ENCODE data around the gene NFS1.
A peak's percentile ranks its signal among the peaks of the same experiment; 100 is the strongest.
"Not testable (repeated sequence)": the region's sequence is repeated elsewhere in the genome, so short reads cannot be mapped to it uniquely, and the experiment has no call there.

The NFS1 gene

GRCh38 chr20:35729836-35730582, 30.9 kb upstream of the NFS1 start:
- no peak for DNase-seq (ENCODE audit: low read depth)

DNA sequence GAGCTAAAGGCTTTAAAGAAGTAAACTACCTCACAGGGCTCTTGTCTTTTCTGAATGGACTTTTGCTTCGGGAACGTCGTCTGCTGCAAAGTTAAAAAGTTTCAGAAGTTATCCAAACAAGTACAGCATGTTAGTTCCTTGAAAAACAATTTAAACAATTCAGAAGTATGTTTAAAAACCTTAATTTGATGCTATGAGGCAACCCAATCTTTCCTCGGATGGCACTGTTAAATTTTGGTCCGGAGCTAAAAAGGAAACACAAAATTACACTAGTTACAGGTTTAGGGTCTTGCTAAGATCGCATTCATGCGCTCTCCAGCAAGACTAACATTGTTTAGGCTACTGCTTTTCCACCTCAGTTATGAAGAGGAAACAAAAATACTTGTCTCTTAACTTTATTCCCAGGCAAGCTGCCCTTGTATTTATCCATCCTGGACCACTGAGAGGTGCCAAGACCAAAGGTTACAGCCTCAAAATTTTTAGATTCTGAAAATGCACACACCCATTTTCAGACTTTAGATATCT, 30.2 kb upstream of the NFS1 start:
- no peak for DNase-seq (ENCODE audit: low read depth)

GRCh38 chr20:35726842-35727711, 27.9 kb upstream of the NFS1 start:
- no peak for DNase-seq (ENCODE audit: low read depth)

DNA sequence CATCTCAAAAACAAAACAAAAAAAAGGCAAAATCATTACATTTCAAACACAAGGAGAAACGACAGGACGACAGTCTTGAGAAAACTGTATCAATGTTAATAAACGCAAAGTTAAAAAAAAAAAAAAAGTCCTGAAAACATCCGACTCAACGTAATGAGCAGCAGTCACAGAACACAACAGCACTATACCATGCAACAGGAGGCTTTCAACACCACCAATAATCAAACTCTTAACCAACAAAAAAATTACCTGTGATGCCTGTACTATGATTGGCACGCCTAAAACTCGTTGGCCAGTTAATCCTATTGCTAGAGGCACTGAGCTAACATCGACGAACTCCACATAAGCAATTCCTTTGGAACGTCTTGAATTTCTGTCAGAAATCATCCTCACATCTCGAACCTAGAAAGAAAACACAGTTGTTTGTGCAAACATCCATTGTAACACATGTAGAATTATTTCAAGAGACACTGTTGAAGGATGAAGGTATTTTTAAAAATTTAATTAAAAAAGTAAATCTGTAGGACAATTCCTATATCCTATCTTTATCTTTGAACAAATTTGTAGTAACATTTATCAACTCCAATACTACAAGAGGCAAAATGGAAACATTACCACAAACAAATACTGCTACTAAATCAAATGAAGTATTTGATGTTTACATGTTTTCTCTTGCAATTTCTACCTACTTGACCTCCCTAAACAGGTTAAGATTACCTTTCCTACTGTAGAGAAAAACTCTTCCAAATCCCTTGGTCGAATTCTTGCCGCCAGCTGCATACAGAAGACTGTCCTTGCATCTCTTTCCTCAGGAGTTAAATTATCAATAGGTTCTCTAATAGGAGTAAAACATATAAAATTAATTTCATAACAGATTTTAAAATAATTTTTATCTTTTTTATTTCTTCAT, 25.4 kb upstream of the NFS1 start:
- DNase-seq (ENCODE audit: low read depth): no peak

DNA sequence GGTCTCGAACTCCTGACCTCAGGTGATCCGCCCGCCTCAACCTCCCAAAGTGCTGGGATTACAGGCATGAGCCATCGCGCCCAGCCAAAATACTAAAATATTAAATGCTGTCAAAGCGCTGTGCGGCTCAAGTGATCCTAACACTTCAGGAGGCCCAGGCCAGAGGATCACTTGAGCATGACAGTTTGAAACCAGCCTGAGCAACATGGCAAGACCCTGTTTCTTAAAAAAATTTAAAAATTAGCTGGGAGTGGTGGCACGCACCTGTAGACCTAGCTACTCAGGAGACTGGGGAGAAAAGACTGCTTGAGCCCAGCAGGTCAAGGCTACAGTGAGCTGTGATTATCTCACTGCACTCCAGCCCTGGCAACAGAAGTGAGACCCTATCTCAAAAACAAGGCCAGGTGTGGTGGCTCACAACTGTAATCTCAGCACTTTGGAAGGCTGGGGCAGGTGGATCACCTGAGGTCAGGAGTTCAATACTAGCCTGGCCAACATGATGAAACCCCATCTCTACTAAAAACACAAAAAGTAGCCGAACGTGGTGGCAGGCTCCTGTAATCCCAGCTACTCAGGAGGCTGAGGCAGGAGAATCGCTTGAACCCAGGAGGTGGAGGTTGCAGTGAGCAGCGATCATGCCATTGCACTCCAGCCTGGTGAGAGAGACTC, 24.6 kb upstream of the NFS1 start:
- not testable (repeated sequence) for DNase-seq (ENCODE audit: low read depth)

- DNase-seq (ENCODE audit: low read depth): not testable (repeated sequence)
Measured at GRCh38 chr20:35723275-35723639, 24.1 kb upstream of the NFS1 start.

DNA sequence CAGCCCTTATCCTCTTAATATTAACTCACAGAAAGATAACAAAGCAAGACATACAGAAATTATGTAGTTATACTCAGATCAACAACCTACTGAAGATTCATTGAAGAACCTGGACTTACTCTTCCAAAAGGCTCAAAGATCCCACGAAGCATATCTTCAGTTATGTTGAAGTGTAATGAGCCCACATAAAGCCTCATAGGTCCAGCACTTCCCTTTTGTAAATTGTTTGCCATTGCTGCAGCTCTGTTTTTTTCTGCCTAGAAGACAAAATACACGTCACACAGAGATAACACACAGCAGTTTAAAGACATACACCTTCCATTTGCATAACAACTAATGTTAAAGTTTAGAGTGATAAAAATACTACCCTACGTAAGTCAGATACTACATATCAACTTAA, 22.5 kb upstream of the NFS1 start:
- no peak for DNase-seq (ENCODE audit: low read depth)

DNA sequence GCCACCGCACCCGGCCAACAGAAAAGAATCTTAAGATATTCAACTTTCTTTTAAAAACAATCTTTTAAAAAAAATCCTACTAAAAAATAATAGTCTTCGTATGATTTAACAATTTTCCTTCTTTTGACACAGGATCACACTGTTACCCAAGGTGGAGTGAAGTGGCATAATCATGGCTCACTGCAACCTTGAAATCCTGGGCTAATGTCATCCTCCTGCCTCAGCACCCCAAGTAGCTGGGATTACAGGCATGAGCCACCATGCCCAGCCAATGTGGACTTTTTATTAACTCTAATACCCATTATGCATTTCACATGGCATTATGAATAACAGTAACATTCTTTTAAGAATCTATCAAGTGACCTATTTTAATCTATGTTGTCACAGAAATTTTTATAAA, 22.1 kb upstream of the NFS1 start:
- DNase-seq (ENCODE audit: low read depth): no peak

GRCh38 chr20:35720165-35721123, 21.3 kb upstream of the NFS1 start:
- DNase-seq (ENCODE audit: low read depth): no peak

DNA sequence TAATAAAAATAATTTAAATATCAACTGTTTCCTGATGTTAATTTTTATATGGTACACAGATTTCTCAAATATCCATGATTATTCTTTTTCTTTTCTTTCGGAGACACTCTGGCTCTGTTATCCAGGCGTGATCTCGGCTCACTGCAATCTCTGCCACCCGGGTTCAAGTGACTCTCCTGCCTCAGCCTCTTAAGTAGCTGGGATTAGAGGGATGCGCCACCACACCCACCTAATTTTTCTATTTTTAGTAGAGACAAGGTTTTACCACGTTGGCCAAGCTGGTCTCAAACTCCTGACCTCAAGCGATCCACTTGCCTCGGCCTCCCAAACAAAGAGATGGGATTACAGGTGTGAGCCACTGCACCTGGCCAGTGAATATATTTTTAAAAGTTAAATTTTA, 20.6 kb upstream of the NFS1 start:
- no peak for DNase-seq (ENCODE audit: low read depth)

DNA sequence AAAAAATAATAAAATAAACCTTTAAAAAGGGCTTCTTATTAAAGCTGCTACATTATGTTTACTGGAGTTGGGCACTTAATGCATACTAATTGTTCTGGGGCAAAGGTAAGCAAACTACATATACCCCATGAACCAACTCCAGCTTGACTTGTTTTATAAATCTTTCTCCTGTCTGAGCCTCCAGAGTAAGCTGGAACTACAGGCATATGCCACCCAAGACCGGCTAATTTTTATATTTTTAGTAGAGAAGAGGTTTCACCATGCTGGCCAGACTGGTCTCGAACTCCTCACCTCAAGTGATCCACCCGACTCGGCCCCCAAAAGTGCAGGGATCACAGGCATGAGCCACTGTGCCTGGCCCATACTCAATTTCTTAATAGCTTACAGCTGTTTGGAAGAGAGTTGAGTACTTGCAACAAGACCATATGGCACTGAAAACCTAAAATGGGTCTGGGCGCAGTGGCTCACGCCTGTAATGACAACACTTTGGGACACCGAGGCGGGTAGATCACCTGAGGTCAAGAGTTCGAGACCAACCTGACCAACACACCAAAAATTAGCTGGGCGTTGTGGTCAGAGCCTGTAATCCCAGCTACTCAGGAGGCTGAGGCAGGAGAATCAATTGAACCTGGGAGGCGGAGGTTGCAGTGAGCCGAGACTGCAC, 20.0 kb upstream of the NFS1 start:
- no peak for DNase-seq (ENCODE audit: low read depth)

DNA sequence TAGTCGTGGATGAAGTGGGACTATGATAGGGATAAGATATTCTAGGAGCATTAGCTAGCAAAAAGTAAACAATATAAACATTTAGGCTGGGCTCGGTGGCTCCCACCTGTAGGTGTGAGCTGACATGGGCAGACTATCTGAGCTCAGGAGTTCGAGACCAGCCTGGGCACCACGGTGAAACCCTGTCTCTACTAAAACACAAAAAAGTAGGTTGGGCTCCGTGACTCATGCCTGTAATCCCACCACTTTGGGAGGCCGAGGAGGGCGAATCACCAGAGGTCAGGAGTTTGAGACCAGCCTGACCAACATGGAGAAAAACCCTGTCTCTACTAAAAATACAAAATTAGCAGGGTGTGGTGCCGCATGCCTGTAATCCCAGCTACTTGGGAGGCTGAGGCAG, 19.2 kb upstream of the NFS1 start:
- DNase-seq (ENCODE audit: low read depth): peak; percentile 72

- DNase-seq (ENCODE audit: low read depth): no peak
Measured at GRCh38 chr20:35716330-35716729, 17.2 kb upstream of the NFS1 start.

GRCh38 chr20:35715652-35716051, 16.5 kb upstream of the NFS1 start:
- no peak for DNase-seq (ENCODE audit: low read depth)

- DNase-seq (ENCODE audit: low read depth): no peak
Measured at GRCh38 chr20:35714127-35714526, 15.0 kb upstream of the NFS1 start.

DNA sequence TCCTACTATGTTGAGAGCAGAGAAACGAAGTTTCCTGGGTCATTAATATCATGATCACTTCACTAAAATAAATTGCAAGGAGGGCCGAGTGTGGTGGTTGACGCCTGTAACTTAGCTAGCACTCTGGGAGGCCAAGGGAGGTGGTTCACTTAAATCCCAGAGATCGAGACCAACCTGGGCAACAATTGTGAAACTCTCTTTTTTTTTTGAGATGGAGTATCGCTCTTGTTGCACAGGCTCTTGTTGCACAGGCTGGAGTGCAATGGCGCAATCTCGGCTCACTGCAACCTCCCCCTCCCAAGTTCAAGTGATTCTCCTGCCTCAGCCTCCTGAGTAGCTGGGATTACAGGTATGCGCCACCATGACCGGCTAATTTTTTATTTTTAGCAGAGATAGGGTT, 14.0 kb upstream of the NFS1 start:
- not testable (repeated sequence) for DNase-seq (ENCODE audit: low read depth)

DNA sequence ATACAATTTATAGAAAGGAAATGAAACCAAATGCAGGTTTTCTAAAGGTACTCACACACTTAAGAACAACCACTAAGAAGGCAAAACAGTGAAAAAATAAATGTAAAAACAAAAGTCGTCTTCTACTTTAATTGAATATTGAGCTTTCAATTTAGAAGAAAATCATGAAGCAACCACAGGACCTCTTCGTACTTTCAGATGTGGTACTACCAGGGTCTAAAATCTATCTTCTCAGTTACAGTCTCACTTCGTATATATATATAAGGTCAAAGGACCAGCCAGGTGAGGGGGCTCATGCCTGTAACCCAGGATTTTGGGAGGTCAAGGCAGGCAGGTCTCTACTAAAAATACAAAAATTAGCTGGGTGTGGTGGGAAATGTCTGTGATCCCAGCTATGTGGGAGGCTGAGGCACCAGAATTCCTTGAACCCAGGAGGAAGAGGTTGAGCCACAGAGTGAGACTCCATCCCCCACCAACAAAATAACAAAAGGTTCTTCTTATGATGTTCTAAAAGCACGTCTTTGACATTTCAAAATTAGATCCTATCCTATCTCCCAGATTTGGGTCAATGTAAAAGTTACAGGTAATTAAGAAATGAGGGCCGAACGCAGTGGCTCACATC, 12.5 kb upstream of the NFS1 start:
- no peak for DNase-seq (ENCODE audit: low read depth)

GRCh38 chr20:35710884-35711587, 11.9 kb upstream of the NFS1 start:
- no peak for DNase-seq (ENCODE audit: low read depth)

- no peak for DNase-seq (ENCODE audit: low read depth)
Measured at GRCh38 chr20:35710039-35710438, 10.9 kb upstream of the NFS1 start.
